WERI-Rb-1 (cell line): ENCODE data around the gene SPP1.

ENCODE experiments used
- DNase-seq: peaks from one replicate; pipeline ENCODE4 v3.0.0-alpha.2; 2020
- H3K27ac ChIP-seq: fragments of 250-450 bp; sonication (Bioruptor Pico); 2 replicates; pipeline ENCODE4 v1.5.1; 2020; ENCODE audit warnings: mild to moderate bottlenecking, moderate library complexity
- H3K27me3 ChIP-seq: fragments of 250-450 bp; sonication (Bioruptor Pico); 2 replicates; pipeline ENCODE4 v1.5.1; 2021; ENCODE audit warnings: mild to moderate bottlenecking, low read depth, moderate library complexity; ENCODE audit not compliant: insufficient read depth, severe bottlenecking
- H3K36me3 ChIP-seq: fragments of 250-450 bp; sonication (Bioruptor Pico); 2 replicates; pipeline ENCODE4 v1.5.1; 2020; ENCODE audit warnings: mild to moderate bottlenecking, moderate library complexity
- H3K4me3 ChIP-seq: 2 replicates; pipeline ENCODE4 v1.5.1; 2011; ENCODE audit warnings: low read depth, mild to moderate bottlenecking, control low read depth, low read length
- H3K9me3 ChIP-seq: fragments of 250-450 bp; sonication (Bioruptor Pico); 2 replicates; pipeline ENCODE4 v1.5.1; 2021; ENCODE audit warnings: mild to moderate bottlenecking, moderate library complexity; ENCODE audit not compliant: severe bottlenecking
- CTCF ChIP-seq: IDR thresholded peaks from 2 replicates; pipeline ENCODE4 v1.5.1; 2011; ENCODE audit warnings: low read depth, mild to moderate bottlenecking, control low read depth, inconsistent platforms, low read length

The SPP1 gene

GRCh38 chr4:87971866-87972265 is 3.6 kb upstream of the SPP1 start:
- no peak for TF ChIP-seq CTCF
- Histone ChIP-seq H3K27me3 (no peaks in the 10 kb centered on the region), H3K9me3 (no peaks in the 10 kb centered on the region), H3K4me3 (no peak overlapping the region), H3K36me3 (no peaks in the 10 kb centered on the region), H3K27ac (no peak overlapping the region)
- no peak for DNase-seq

- TF ChIP-seq CTCF = peak; percentile 58
- Histone ChIP-seq H3K27ac (no peak overlapping the region), H3K36me3 (no peaks in the 10 kb centered on the region), H3K9me3 (no peaks in the 10 kb centered on the region), H3K27me3 (no peaks in the 10 kb centered on the region), H3K4me3 (no peak overlapping the region)
- peak; percentile 69 for DNase-seq
Measured at GRCh38 chr4:87973283-87974169, 2.0 kb upstream of the SPP1 start.

- TF ChIP-seq CTCF = no peak
- Histone ChIP-seq H3K36me3 (no peaks in the 10 kb centered on the region), H3K4me3 (no peak overlapping the region), H3K27ac (no peak overlapping the region), H3K27me3 (no peaks in the 10 kb centered on the region), H3K9me3 (no peaks in the 10 kb centered on the region)
- DNase-seq = no peak
Measured at GRCh38 chr4:87974856-87975462, 555 bp upstream of the SPP1 start.

- Histone ChIP-seq H3K36me3 (no peaks in the 10 kb centered on the region), H3K9me3 (no peaks in the 10 kb centered on the region), H3K4me3 (no peak overlapping the region), H3K27me3 (no peaks in the 10 kb centered on the region), H3K27ac (no peak overlapping the region)
- no peak for TF ChIP-seq CTCF
- DNase-seq = no peak
Measured at GRCh38 chr4:87977521-87978278, 2.2 kb downstream of the SPP1 start.

GRCh38 chr4:87978681-87979080 is 3.2 kb downstream of the SPP1 start:
- Histone ChIP-seq H3K4me3 (no peak overlapping the region), H3K36me3 (no peaks in the 10 kb centered on the region), H3K27me3 (no peaks in the 10 kb centered on the region), H3K9me3 (no peaks in the 10 kb centered on the region), H3K27ac (no peak overlapping the region)
- no peak for TF ChIP-seq CTCF
- DNase-seq = no peak
